Liver (tissue), 9 donors: ENCODE measurements around the gene RAMP3. TPM values are rescaled to one million over a fixed set of nuclear protein-coding genes. Genes with fewer than 3 reads are reported as not detected.

Experiments
- DNase-seq: peaks from one replicate; pipeline ENCODE4 v3.0.0-alpha.2; 2017; ENCODE audit warnings: low spot score
- H3K27ac ChIP-seq, 2 donors: one replicate each; pipeline ENCODE4 v1.7.0; 2013; ENCODE audit warnings: inconsistent platforms in 2 of 2, low read length in 2 of 2, control low read depth in 1 of 2, low read depth in 1 of 2, mild to moderate bottlenecking in 1 of 2
- H3K27me3 ChIP-seq, 4 donors: one replicate each; pipeline versions ENCODE4 v1.6.1 to v1.7.0; 2013; ENCODE audit warnings: low read length in 3 of 4, inconsistent platforms in 1 of 4, mild to moderate bottlenecking in 1 of 4, moderate library complexity in 1 of 4; ENCODE audit not compliant: control insufficient read depth in 4 of 4, insufficient read depth in 4 of 4
- H3K36me3 ChIP-seq, 4 donors: one replicate each; pipeline versions ENCODE4 v1.6.1 to v1.7.0; 2013; ENCODE audit warnings: low read length in 3 of 4, mild to moderate bottlenecking in 3 of 4, low read depth in 1 of 4, moderate library complexity in 1 of 4; ENCODE audit not compliant: control insufficient read depth in 4 of 4, insufficient read depth in 3 of 4
- H3K4me1 ChIP-seq, 4 donors: one replicate each; pipeline versions ENCODE4 v1.6.1 to v1.7.0; 2013; ENCODE audit warnings: low read length in 3 of 4, mild to moderate bottlenecking in 3 of 4, moderate library complexity in 1 of 4; ENCODE audit not compliant: control insufficient read depth in 4 of 4, insufficient read depth in 4 of 4
- H3K4me3 ChIP-seq, 3 donors: one replicate each; pipeline versions ENCODE4 v1.6.1 to v1.7.0; 2013; ENCODE audit warnings: low read length in 3 of 3, control low read depth in 1 of 3, low read depth in 1 of 3, mild to moderate bottlenecking in 1 of 3
- H3K9ac ChIP-seq, 2 donors: one replicate each; pipeline ENCODE4 v1.7.0; 2013; ENCODE audit warnings: low read length in 2 of 2, mild to moderate bottlenecking in 2 of 2, moderate library complexity in 2 of 2, control low read depth in 1 of 2, low read depth in 1 of 2
- H3K9me3 ChIP-seq, 4 donors: one replicate each; pipeline versions ENCODE4 v1.6.1 to v1.7.0; 2013; ENCODE audit warnings: low read length in 3 of 4; ENCODE audit not compliant: control insufficient read depth in 4 of 4
- EGR1 ChIP-seq, 2 donors: IDR thresholded peaks; 2 replicates each; pipeline ENCODE4 v1.6.1; 2016 to 2018; ENCODE audit warnings: antibody characterized with exemption in 2 of 2, low read depth in 2 of 2
- FOXA1 ChIP-seq: IDR thresholded peaks from 2 replicates; pipeline ENCODE4 v1.6.1; 2016; ENCODE audit warnings: antibody characterized with exemption
- FOXA2 ChIP-seq: IDR thresholded peaks from 2 replicates; pipeline ENCODE4 v1.6.1; 2016; ENCODE audit warnings: antibody characterized with exemption
- GABPA ChIP-seq, 2 donors: IDR thresholded peaks in 1 of 2; conservative IDR thresholded peaks in 1 of 2; 2 replicates each; pipeline ENCODE4 v1.6.1; 2016; ENCODE audit warnings: antibody characterized with exemption in 2 of 2, mild to moderate bottlenecking in 1 of 2, moderate library complexity in 1 of 2
- HNF4A ChIP-seq, 2 donors: conservative IDR thresholded peaks; 2 replicates each; pipeline ENCODE4 v1.6.1; 2016; ENCODE audit warnings: antibody characterized with exemption in 2 of 2, mild to moderate bottlenecking in 2 of 2
- HNF4G ChIP-seq: IDR thresholded peaks from 2 replicates; pipeline ENCODE4 v1.6.1; 2016; ENCODE audit warnings: antibody characterized with exemption
- JUND ChIP-seq, 2 donors: IDR thresholded peaks; 2 replicates each; pipeline ENCODE4 v1.6.1; 2016; ENCODE audit warnings: antibody characterized with exemption in 2 of 2
- NR2F2 ChIP-seq: IDR thresholded peaks from 2 replicates; pipeline ENCODE4 v1.6.1; 2016; ENCODE audit warnings: antibody characterized with exemption
- RAD21 ChIP-seq, 2 donors: IDR thresholded peaks; 2 replicates each; pipeline ENCODE4 v1.6.1; 2016; ENCODE audit warnings: antibody characterized with exemption in 2 of 2, mild to moderate bottlenecking in 2 of 2
- RXRA ChIP-seq, 2 donors: IDR thresholded peaks; 2 replicates each; pipeline ENCODE4 v1.6.1; 2017 to 2018; ENCODE audit warnings: antibody characterized with exemption in 2 of 2, mild to moderate bottlenecking in 1 of 2
- SP1 ChIP-seq: IDR thresholded peaks from 2 replicates; pipeline ENCODE4 v1.6.1; 2018; ENCODE audit warnings: antibody characterized with exemption, mild to moderate bottlenecking
- TAF1 ChIP-seq: conservative IDR thresholded peaks from 2 replicates; pipeline ENCODE4 v1.6.1; 2016; ENCODE audit warnings: antibody characterized with exemption, mild to moderate bottlenecking
- YY1 ChIP-seq: IDR thresholded peaks from 2 replicates; pipeline ENCODE4 v1.6.1; 2016; ENCODE audit warnings: antibody characterized with exemption, mild to moderate bottlenecking
- WGBS: extraction: QIAGEN DNeasy Blood & Tissue Kit; methylation state at CpG from one replicate; pipeline ENCODE4 v1.1.7; 2013; 5-methylcytosine and 5-hydroxymethylcytosine counted together
- polyA plus RNA-seq, 2 donors: library from polyadenylated mRNA; stranded (reverse) in 1 of 2; unstranded in 1 of 2; fragments of 200-250 nt in 1 of 2; fragments of >200 nt in 1 of 2; fragmentation: Nextera tagmentation in 1 of 2; extraction: Ambion mirVana in 1 of 2; gene quantifications; one replicate each; pipeline versions ENCODE4 v1.2.1 to v1.2.3, GENCODE V29; 2013 to 2015
- total RNA-seq, 2 donors: library from RNA; depleted of rRNA; stranded (reverse); fragments of >200 nt; gene quantifications; one replicate each; pipeline ENCODE4 v1.2.3, GENCODE V29; 2014
- TF ChIP-seq, protein P1 (sequence below): IDR thresholded peaks from 2 replicates; pipeline ENCODE4 v1.6.1; 2016; ENCODE audit warnings: antibody characterized with exemption, mild to moderate bottlenecking
- TF ChIP-seq, protein P2 (sequence below): fragments of 150-350 bp; IDR thresholded peaks from 2 replicates; pipeline ENCODE4 v1.5.1; 2017; ENCODE audit warnings: improper control_type of control experiment, low read depth, low read length; ENCODE audit not compliant: missing input control
- TF ChIP-seq, protein P3 (sequence below): IDR thresholded peaks from 2 replicates; pipeline ENCODE4 v1.6.1; 2016; ENCODE audit warnings: antibody characterized with exemption
- TF ChIP-seq, protein P4 (sequence below): IDR thresholded peaks from 2 replicates; pipeline ENCODE4 v1.6.1; 2016; ENCODE audit warnings: antibody characterized with exemption
- TF ChIP-seq, protein P5 (sequence below): IDR thresholded peaks from 2 replicates; pipeline ENCODE4 v1.6.1; 2016; ENCODE audit warnings: antibody characterized with exemption
- donor health status: healthy.
- donor health status: healthy.
- donor health status: healthy.
- donor health status: healthy.
- donor health status: healthy.

RAMP3 gene
- total and polyA plus RNA-seq, 4 donors: 2.3 to 30.0 (median 22.2) TPM

DNA sequence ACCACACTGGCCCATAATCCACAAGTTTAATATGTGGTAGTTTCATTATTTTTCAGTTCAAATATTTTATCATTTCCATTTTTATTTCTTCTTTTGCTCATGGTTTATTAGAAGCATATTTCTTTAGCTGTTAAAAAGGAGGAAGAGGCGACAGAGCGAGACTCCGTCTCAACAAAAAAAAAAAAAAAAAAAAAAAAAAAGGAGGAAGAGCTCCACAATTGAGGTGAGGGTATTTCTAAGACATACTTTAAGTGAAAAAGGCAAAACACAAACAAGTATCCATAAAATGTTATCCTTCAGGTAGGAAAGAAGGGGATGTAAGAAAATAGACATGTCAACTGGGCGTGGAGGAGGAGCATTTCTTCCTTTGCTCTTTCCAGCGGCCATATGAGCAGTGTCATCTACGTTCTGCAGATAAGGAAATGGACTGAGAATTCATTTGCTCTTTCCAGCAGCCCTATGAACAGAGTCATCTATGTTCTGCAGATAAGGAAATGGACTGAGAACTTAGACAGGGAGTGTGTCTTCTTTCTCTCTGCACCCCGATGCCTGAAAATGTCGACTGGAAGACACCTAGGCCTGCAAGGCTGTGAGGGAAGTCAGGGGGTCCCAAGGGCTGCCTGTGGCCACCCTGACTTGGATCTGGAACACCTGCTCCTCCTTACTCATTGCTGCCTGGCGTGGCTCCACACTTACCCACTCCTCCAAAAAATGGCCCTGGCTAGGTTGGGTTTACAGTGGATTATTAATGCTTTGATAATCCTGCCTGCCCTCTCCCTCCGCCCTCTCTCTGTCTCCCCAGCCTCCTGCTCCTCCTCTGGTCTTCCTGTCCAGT is 18.9 kb upstream of the RAMP3 start (continued):
- no peak for TF ChIP-seq RXRA (IDR thresholded peaks at IDR 0.05)
- TF ChIP-seq YY1: no peak
- TF ChIP-seq NR2F2: no peak
- TF ChIP-seq TAF1: no peak
- no peak for TF ChIP-seq RAD21 (IDR thresholded peaks at IDR 0.05)
- TF ChIP-seq SP1: no peak

DNA sequence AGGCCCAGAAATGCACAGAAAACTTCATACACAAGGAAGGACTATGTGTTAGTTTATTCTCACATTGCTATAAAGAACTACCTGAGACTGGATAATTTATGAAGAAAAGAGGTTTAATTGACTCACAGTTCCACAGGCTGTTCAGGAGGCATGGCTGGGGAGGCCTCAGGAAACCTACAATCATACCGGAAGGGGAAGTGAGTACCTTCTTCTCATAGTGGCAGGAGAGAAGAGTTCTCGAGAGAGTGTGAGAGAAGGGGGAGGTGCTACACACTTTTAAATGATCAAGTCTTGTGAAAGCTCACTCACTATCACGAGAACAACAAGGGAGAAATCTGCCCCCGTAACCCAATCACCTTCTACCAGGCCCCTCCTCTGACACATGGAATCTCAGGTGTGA is 16.8 kb upstream of the RAMP3 start:
- H3K27me3 ChIP-seq: no peaks in the 10 kb centered on the region
- no peak for DNase-seq
- TF ChIP-seq, protein P1, sequence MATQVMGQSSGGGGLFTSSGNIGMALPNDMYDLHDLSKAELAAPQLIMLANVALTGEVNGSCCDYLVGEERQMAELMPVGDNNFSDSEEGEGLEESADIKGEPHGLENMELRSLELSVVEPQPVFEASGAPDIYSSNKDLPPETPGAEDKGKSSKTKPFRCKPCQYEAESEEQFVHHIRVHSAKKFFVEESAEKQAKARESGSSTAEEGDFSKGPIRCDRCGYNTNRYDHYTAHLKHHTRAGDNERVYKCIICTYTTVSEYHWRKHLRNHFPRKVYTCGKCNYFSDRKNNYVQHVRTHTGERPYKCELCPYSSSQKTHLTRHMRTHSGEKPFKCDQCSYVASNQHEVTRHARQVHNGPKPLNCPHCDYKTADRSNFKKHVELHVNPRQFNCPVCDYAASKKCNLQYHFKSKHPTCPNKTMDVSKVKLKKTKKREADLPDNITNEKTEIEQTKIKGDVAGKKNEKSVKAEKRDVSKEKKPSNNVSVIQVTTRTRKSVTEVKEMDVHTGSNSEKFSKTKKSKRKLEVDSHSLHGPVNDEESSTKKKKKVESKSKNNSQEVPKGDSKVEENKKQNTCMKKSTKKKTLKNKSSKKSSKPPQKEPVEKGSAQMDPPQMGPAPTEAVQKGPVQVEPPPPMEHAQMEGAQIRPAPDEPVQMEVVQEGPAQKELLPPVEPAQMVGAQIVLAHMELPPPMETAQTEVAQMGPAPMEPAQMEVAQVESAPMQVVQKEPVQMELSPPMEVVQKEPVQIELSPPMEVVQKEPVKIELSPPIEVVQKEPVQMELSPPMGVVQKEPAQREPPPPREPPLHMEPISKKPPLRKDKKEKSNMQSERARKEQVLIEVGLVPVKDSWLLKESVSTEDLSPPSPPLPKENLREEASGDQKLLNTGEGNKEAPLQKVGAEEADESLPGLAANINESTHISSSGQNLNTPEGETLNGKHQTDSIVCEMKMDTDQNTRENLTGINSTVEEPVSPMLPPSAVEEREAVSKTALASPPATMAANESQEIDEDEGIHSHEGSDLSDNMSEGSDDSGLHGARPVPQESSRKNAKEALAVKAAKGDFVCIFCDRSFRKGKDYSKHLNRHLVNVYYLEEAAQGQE: no peak
- TF ChIP-seq GABPA (IDR thresholded peaks at IDR 0.05 in 1 of 2, conservative IDR thresholded peaks at IDR 0.05 in 1 of 2): no peak
- TF ChIP-seq, protein P2, sequence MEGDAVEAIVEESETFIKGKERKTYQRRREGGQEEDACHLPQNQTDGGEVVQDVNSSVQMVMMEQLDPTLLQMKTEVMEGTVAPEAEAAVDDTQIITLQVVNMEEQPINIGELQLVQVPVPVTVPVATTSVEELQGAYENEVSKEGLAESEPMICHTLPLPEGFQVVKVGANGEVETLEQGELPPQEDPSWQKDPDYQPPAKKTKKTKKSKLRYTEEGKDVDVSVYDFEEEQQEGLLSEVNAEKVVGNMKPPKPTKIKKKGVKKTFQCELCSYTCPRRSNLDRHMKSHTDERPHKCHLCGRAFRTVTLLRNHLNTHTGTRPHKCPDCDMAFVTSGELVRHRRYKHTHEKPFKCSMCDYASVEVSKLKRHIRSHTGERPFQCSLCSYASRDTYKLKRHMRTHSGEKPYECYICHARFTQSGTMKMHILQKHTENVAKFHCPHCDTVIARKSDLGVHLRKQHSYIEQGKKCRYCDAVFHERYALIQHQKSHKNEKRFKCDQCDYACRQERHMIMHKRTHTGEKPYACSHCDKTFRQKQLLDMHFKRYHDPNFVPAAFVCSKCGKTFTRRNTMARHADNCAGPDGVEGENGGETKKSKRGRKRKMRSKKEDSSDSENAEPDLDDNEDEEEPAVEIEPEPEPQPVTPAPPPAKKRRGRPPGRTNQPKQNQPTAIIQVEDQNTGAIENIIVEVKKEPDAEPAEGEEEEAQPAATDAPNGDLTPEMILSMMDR: no peak
- TF ChIP-seq FOXA2: no peak
- TF ChIP-seq, protein P3, sequence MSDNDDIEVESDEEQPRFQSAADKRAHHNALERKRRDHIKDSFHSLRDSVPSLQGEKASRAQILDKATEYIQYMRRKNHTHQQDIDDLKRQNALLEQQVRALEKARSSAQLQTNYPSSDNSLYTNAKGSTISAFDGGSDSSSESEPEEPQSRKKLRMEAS: no peak
- TF ChIP-seq, protein P4, sequence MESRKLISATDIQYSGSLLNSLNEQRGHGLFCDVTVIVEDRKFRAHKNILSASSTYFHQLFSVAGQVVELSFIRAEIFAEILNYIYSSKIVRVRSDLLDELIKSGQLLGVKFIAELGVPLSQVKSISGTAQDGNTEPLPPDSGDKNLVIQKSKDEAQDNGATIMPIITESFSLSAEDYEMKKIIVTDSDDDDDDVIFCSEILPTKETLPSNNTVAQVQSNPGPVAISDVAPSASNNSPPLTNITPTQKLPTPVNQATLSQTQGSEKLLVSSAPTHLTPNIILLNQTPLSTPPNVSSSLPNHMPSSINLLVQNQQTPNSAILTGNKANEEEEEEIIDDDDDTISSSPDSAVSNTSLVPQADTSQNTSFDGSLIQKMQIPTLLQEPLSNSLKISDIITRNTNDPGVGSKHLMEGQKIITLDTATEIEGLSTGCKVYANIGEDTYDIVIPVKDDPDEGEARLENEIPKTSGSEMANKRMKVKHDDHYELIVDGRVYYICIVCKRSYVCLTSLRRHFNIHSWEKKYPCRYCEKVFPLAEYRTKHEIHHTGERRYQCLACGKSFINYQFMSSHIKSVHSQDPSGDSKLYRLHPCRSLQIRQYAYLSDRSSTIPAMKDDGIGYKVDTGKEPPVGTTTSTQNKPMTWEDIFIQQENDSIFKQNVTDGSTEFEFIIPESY: no peak
- TF ChIP-seq YY1: no peak
- TF ChIP-seq, protein P5, sequence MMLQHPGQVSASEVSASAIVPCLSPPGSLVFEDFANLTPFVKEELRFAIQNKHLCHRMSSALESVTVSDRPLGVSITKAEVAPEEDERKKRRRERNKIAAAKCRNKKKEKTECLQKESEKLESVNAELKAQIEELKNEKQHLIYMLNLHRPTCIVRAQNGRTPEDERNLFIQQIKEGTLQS: no peak
- no peak for TF ChIP-seq FOXA1
- no peak for TF ChIP-seq RXRA (IDR thresholded peaks at IDR 0.05)
- TF ChIP-seq SP1: no peak
- TF ChIP-seq JUND (IDR thresholded peaks at IDR 0.05): no peak
- no peak for TF ChIP-seq RAD21 (IDR thresholded peaks at IDR 0.05)
- TF ChIP-seq TAF1: no peak
- TF ChIP-seq HNF4A (conservative IDR thresholded peaks at IDR 0.05): no peak
- TF ChIP-seq NR2F2: no peak
- TF ChIP-seq HNF4G: no peak
- TF ChIP-seq EGR1 (IDR thresholded peaks at IDR 0.05; ENCODE audit: low read depth in 2 of 2): no peak
- no peaks in the 10 kb centered on the region for H3K9me3 ChIP-seq
- WGBS: 83% methylated on average over 4 of the region's 4 CpGs
- no peaks in the 10 kb centered on the region for H3K4me1 ChIP-seq
- no peak overlapping the region for H3K9ac ChIP-seq
- H3K4me3 ChIP-seq: no peak overlapping the region
- H3K27ac ChIP-seq: no peak overlapping the region
- H3K36me3 ChIP-seq: no peaks in the 10 kb centered on the region
